ENCODE measurements around the gene CRYL1. TPM values are rescaled to one million over a fixed set of nuclear protein-coding genes. Genes with fewer than 3 reads are reported as not detected.

Gene CRYL1
- total and polyA plus RNA-seq, 2 of the 8 experiments (the other 6 are each of a cell fraction or from before 2014, with no cell fraction given), result 1.9 to 6.4 TPM

GRCh38 chr13:20359335-20359734 lies 166.3 kb downstream of the CRYL1 start:
- Histone ChIP-seq H2BK20ac (ENCODE audit: low read length) (no peak overlapping the region), H2BK120ac (replicated peaks; ENCODE audit: low read depth, low read length) (no peak overlapping the region), H3K4me3 (ENCODE audit: extremely low read depth in 1 of 4, insufficient read depth in 2 of 4, low read depth in 3 of 4, low read length in 4 of 4) (no peak overlapping the region), H4K5ac (ENCODE audit: insufficient read length, low read depth, low read length) (no peak overlapping the region), H4K8ac (ENCODE audit: extremely low read depth, insufficient read depth, low read length) (no peak overlapping the region), H3K23ac (ENCODE audit: insufficient read length) (no peak overlapping the region), H2AK5ac (ENCODE audit: low read depth, low read length) (no peak overlapping the region), H3K4me1 (replicated peaks in 1 of 4; ENCODE audit: control insufficient read depth in 3 of 4, insufficient read depth in 4 of 4, low read length in 3 of 4) (no peaks in the 10 kb centered on the region; a peak in 1 of 7 replicates), H2BK12ac (ENCODE audit: low read depth, low read length) (no peak overlapping the region), H2BK5ac (ENCODE audit: low read depth, low read length) (no peak overlapping the region), H2AFZ (ENCODE audit: low read length) (no peak overlapping the region), H3K27ac (ENCODE audit: low read depth, low read length) (no peak overlapping the region), H3K36me3 (ENCODE audit: control insufficient read depth in 2 of 4, insufficient read depth in 4 of 4, low read length in 3 of 4) (no peaks in the 10 kb centered on the region), H3K9ac (replicated peaks in 1 of 4; ENCODE audit: extremely low read depth in 1 of 4, low read depth in 3 of 4, low read length in 3 of 4) (no peak overlapping the region), H2BK15ac (ENCODE audit: low read length) (no peak overlapping the region), H3K18ac (ENCODE audit: extremely low read depth, low read length) (no peak overlapping the region), H3K79me1 (ENCODE audit: low read depth, low read length) (no peaks in the 10 kb centered on the region), H3K56ac (replicated peaks; ENCODE audit: insufficient read length, low read depth, low read length) (no peak overlapping the region), H3K4ac (replicated peaks; ENCODE audit: insufficient read length, low read depth, low read length) (no peak overlapping the region), H4K91ac (replicated peaks; ENCODE audit: insufficient read length, low read length) (no peak overlapping the region), H3K14ac (ENCODE audit: insufficient read length) (no peak overlapping the region), H4K20me1 (replicated peaks in 1 of 2; ENCODE audit: control insufficient read depth in 1 of 2, insufficient read depth in 2 of 2, low read length in 2 of 2) (peaks cover 5% of the 10 kb centered on the region in 2 experiments), H3K27me3 (replicated peaks in 1 of 4; ENCODE audit: control insufficient read depth in 3 of 4, extremely low read depth in 1 of 4, insufficient read depth in 3 of 4, low read length in 3 of 4) (peaks cover 34 to 67% (median 57%) of the 10 kb centered on the region in 4 experiments), H3K9me3 (ENCODE audit: insufficient read depth in 2 of 2, low read depth in 1 of 2, low read length in 1 of 2) (no peaks in the 10 kb centered on the region), H3K23me2 (ENCODE audit: low read depth, low read length) (no peaks in the 10 kb centered on the region), H3K79me2 (ENCODE audit: control insufficient read depth in 1 of 2, insufficient read depth in 2 of 2, low read length in 2 of 2) (no peaks in the 10 kb centered on the region), H3K4me2 (ENCODE audit: insufficient read depth in 1 of 2, low read depth in 2 of 2, low read length in 2 of 2) (no peak overlapping the region)
- ChIA-PET CTCF (ENCODE audit: partially characterized antibody) (no interaction called here), POLR2A (ENCODE audit: partially characterized antibody) (no interaction called here)
- 91% methylated on average over 5 of the region's 5 CpGs; no CpG with 5 or more reads in 1 of the 2 experiments for WGBS, 2 experiments (ENCODE audit: extremely low coverage in 1 of 2, insufficient coverage in 1 of 2, insufficient read length in 1 of 2, insufficient replicate concordance in 2 of 2, low coverage in 1 of 2, low lambda C conversion rate in 2 of 2, missing lambda C conversion rate in 1 of 2)
- TF ChIP-seq TCF12 (IDR thresholded peaks at IDR 0.05; ENCODE audit: low read depth, low read length), result no peak
- no peak for TF ChIP-seq SP1 (IDR thresholded peaks at IDR 0.05; ENCODE audit: low read depth, low read length)
- TF ChIP-seq JUND (IDR thresholded peaks at IDR 0.05; ENCODE audit: low read length), result no peak
- FAIRE-seq (no peak), DNase-seq (ENCODE audit: low read depth in 1 of 2, low spot score in 2 of 2) (no peak)
